ENCODE results near the gene CARMIL3.

Gene CARMIL3

DNA sequence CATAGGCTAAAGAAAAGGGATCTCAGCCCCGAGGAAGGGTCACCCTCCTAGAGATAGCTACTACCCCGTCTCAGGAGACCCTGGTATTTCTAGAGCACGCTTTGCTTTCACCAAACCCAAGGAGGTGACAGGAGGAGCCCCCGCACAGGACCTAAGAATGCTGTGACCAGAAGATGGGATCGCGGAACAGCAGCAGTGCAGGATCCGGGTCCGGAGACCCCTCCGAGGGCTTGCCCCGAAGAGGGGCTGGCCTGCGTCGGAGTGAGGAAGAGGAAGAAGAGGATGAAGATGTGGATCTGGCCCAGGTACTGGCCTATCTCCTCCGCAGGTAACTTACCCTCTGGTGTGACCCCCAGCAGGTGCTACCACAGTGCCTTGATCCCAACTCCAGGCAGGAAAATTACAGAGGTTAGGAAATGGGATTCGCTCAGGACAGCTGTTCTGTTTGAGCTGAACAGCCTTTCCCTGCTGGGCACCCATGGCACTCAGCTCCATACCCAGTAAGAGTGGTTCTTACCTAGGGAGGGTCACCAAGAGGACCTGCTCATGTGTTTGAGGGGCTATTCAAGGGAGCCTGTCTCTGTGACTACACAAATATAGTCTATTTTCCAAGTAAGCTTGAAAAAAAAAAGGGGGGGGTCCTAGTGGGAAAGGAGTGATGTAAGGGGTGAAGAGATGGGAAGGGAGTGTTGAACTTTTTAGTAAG, 63.8 kb downstream of the CARMIL3 start:
- TF ChIP-seq EZH2phosphoT487 (IDR thresholded peaks at IDR 0.05; ENCODE audit: borderline replicate concordance) = no peak
- TF ChIP-seq, protein P1, sequence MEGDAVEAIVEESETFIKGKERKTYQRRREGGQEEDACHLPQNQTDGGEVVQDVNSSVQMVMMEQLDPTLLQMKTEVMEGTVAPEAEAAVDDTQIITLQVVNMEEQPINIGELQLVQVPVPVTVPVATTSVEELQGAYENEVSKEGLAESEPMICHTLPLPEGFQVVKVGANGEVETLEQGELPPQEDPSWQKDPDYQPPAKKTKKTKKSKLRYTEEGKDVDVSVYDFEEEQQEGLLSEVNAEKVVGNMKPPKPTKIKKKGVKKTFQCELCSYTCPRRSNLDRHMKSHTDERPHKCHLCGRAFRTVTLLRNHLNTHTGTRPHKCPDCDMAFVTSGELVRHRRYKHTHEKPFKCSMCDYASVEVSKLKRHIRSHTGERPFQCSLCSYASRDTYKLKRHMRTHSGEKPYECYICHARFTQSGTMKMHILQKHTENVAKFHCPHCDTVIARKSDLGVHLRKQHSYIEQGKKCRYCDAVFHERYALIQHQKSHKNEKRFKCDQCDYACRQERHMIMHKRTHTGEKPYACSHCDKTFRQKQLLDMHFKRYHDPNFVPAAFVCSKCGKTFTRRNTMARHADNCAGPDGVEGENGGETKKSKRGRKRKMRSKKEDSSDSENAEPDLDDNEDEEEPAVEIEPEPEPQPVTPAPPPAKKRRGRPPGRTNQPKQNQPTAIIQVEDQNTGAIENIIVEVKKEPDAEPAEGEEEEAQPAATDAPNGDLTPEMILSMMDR (conservative IDR thresholded peaks at IDR 0.05; ENCODE audit: low read length) = no peak
- Histone ChIP-seq H2AFZ (ENCODE audit: low read length) (peak overlapping the region; percentile 79), H3K36me3 (ENCODE audit: insufficient read depth, low read length) (peaks cover 30% of the 10 kb centered on the region; the same call in 1 of the 2 replicates), H3K4me3 (ENCODE audit: low read length, poor library complexity, severe bottlenecking) (peak overlapping the region; percentile 91), H4K20me1 (ENCODE audit: insufficient read depth, low read length, poor library complexity, severe bottlenecking) (peaks cover 11% of the 10 kb centered on the region), H3K27me3 (ENCODE audit: insufficient read depth, low read length, poor library complexity, severe bottlenecking) (no peaks in the 10 kb centered on the region), H3K79me2 (ENCODE audit: insufficient read depth, low read length) (peaks cover 29% of the 10 kb centered on the region), H3F3A (ENCODE audit: low read depth) (peaks cover 6% of the 10 kb centered on the region; the same call in 1 of the 2 replicates), H3K4me2 (ENCODE audit: low read depth, low read length, poor library complexity, severe bottlenecking) (peak overlapping the region; percentile 88), H3K4me1 (ENCODE audit: insufficient read depth, low read length, poor library complexity, severe bottlenecking) (peaks cover 19% of the 10 kb centered on the region), H3K9me3 (ENCODE audit: insufficient read depth, low read depth, low read length) (no peaks in the 10 kb centered on the region), H3K9ac (ENCODE audit: low read depth, low read length, poor library complexity, severe bottlenecking) (peak overlapping the region; percentile 91), H3K9me2 (replicated peaks; ENCODE audit: low read depth, low read length) (no peaks in the 10 kb centered on the region)

- H3K4me3 ChIP-seq (ENCODE audit: low read length, poor library complexity, severe bottlenecking) = peak overlapping the region; percentile 91
- H3K27me3 ChIP-seq (ENCODE audit: insufficient read depth, low read length, poor library complexity, severe bottlenecking) = no peaks in the 10 kb centered on the region
- peaks cover 6% of the 10 kb centered on the region; the same call in 1 of the 2 replicates for H3F3A ChIP-seq (ENCODE audit: low read depth)
- H2AFZ ChIP-seq (ENCODE audit: low read length) = no peak overlapping the region
- peaks cover 11% of the 10 kb centered on the region for H4K20me1 ChIP-seq (ENCODE audit: insufficient read depth, low read length, poor library complexity, severe bottlenecking)
- peak overlapping the region; percentile 88 for H3K4me2 ChIP-seq (ENCODE audit: low read depth, low read length, poor library complexity, severe bottlenecking)
- peak overlapping the region; percentile 91 for H3K9ac ChIP-seq (ENCODE audit: low read depth, low read length, poor library complexity, severe bottlenecking)
- no peaks in the 10 kb centered on the region for H3K9me3 ChIP-seq (ENCODE audit: insufficient read depth, low read depth, low read length)
- TF ChIP-seq EZH2phosphoT487 (IDR thresholded peaks at IDR 0.05; ENCODE audit: borderline replicate concordance) = no peak
- TF ChIP-seq, protein P1 (conservative IDR thresholded peaks at IDR 0.05; ENCODE audit: low read length) = no peak
- peaks cover 29% of the 10 kb centered on the region for H3K79me2 ChIP-seq (ENCODE audit: insufficient read depth, low read length)
- peaks cover 19% of the 10 kb centered on the region for H3K4me1 ChIP-seq (ENCODE audit: insufficient read depth, low read length, poor library complexity, severe bottlenecking)
- no peaks in the 10 kb centered on the region for H3K9me2 ChIP-seq (replicated peaks; ENCODE audit: low read depth, low read length)
- H3K36me3 ChIP-seq (ENCODE audit: insufficient read depth, low read length) = peaks cover 37% of the 10 kb centered on the region
Observed at GRCh38 chr14:24116128-24116814, 64.5 kb downstream of the CARMIL3 start.

DNA sequence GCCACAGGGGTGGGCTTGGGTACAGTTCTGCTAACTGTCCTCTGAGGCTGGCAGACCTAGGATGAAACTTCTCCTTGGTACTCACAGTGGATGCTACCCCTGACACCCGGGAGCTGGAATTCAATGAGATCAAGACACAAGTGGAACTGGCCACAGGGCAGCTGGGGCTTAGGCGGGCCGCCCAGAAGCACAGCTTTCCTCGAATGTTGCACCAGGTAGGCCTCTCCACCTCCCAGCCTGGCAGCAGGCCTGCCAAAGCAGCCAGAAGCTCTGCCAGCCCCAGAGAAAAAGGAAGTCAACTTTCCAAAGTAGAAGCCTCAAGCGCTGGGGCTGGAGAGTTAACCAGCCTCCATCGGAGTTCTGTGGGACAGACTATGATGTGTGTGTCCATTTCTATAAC, 65.4 kb downstream of the CARMIL3 start:
- peaks cover 43% of the 10 kb centered on the region for H3K36me3 ChIP-seq (ENCODE audit: insufficient read depth, low read length)
- H3K9me2 ChIP-seq (replicated peaks; ENCODE audit: low read depth, low read length) = no peaks in the 10 kb centered on the region
- peaks cover 6% of the 10 kb centered on the region; the same call in 1 of the 2 replicates for H3F3A ChIP-seq (ENCODE audit: low read depth)
- H3K4me3 ChIP-seq (ENCODE audit: low read length, poor library complexity, severe bottlenecking) = peak overlapping the region; percentile 91
- no peaks in the 10 kb centered on the region for H3K9me3 ChIP-seq (ENCODE audit: insufficient read depth, low read depth, low read length)
- peaks cover 11% of the 10 kb centered on the region for H4K20me1 ChIP-seq (ENCODE audit: insufficient read depth, low read length, poor library complexity, severe bottlenecking)
- H3K79me2 ChIP-seq (ENCODE audit: insufficient read depth, low read length) = peaks cover 29% of the 10 kb centered on the region
- peaks cover 19% of the 10 kb centered on the region for H3K4me1 ChIP-seq (ENCODE audit: insufficient read depth, low read length, poor library complexity, severe bottlenecking)
- no peaks in the 10 kb centered on the region for H3K27me3 ChIP-seq (ENCODE audit: insufficient read depth, low read length, poor library complexity, severe bottlenecking)
- H3K9ac ChIP-seq (ENCODE audit: low read depth, low read length, poor library complexity, severe bottlenecking) = peak overlapping the region; percentile 3
- no peak for TF ChIP-seq EZH2phosphoT487 (IDR thresholded peaks at IDR 0.05; ENCODE audit: borderline replicate concordance)
- TF ChIP-seq, protein P1 (conservative IDR thresholded peaks at IDR 0.05; ENCODE audit: low read length) = no peak
- peak overlapping the region; percentile 88 for H3K4me2 ChIP-seq (ENCODE audit: low read depth, low read length, poor library complexity, severe bottlenecking)
- H2AFZ ChIP-seq (ENCODE audit: low read length) = no peak overlapping the region
